ENCODE measurements around the gene MTM1.

The MTM1 gene

DNA sequence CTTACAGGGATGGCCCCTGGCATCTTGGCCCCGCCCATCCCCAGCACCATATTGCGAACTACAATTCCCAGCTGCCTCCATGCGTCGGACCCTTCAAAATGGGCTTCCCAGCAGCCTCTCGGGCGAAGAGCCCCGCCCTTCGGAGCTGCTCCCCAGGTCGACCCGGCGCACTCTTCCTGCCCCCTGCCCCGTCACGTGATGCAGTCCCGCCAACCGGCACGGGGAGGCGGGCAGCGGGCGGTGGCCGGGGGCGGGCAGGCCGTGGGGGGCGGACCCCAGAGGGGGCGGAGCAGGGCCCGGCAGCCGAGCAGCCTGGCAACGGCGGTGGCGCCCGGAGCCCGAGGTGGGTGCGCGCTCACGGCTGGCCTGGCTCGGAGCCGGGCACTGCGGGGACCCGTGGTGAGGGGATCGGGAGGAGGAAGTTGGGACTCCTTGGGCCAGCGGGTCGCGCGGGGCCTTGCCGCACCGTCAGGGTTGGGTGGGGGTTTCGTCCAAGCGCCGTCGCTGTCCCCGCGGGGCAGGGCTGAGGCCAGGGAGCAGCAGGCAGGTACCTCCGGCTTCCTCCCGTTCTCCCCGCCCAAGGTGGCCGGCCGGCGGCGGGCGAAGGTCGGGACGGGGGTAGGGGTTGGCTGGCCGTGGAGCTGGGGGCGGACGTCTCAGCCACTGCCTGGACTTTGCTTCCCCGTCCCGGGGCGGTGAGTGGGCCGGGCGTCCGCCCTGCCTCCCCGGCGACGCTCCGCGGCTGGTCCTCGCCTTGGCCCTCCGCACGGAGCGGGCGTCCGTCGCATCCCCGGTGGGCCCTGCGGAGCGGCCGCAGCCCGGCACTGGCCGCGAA lies at the start of gene MTM1:
Gene MTM1, plus strand, starts transcription at position 302 of the 835 bp plus-strand sequence. CDS start 23,994 bp downstream, outside the sequence.
- peak within 1 kb of the TSS; percentile 70 for H3K4me3 ChIP-seq (ENCODE audit: low read length)
- no peak for TF ChIP-seq ZNF274 (IDR thresholded peaks at IDR 0.05; ENCODE audit: low read depth, low read length)

DNA sequence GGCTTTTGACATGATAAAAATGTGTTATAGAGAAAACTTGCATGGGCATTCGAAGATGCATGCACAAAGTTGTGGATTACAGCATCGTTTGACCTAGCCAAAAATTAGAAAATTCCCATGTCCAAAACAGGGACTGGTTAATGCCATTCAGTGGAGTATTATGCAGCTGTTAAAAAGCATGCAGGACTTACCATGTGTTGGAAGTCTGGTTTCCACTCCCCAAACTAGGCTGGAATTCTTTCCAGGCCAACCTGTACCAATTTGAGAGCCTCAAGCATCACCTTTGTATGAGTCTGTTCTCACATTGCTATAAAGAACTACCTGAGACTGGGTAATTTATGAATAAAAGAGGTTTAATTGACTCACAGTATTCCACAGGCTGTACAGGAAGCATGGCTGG lies 45.9 kb upstream of the MTM1 start:
- TF ChIP-seq ZNF274 (IDR thresholded peaks at IDR 0.05; ENCODE audit: low read depth, low read length): no peak
- no peak overlapping the region for H3K4me3 ChIP-seq (ENCODE audit: low read length)

DNA sequence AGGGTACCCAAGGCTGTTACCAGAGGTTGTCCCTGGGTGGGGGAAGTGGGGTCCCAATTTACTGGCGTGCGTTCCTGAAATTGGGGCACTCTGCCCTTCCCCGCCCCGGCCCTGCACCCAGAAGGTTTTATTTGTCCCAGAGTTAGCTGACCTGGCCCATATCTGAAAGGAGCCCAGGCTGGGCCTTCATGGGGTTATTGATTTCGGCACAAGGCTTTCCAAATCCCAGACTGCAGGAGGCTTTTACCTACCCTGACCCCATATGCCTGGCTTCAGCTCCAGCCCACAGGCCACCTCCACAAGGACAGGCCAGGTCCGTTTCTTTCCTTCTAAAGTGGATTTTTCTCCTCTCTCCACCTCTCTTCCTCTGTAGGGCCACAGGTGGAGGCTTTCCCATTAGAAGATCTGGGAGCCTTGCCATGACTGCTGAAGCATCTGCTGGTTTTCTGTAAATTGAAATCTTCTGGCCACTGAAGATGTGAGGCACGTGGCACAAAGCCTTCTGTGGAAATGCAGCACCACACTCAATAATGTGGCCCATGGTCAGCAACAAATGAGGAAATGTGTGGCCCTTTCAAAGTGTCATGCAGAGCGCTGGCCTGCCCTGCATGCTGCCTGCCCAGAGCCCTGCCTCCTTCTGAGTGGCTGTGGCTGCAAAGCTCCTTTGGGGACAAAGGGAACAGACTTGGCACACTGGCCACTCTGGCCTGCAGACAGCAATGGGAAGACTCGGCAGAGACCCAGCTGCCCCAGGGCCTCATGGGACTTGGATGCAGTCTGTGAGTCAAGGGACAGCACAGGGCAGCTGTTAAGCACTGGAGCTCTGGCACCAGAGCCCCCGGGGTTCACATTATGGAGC lies 43.1 kb upstream of the MTM1 start:
- TF ChIP-seq ZNF274 (IDR thresholded peaks at IDR 0.05; ENCODE audit: low read depth, low read length): no peak
- H3K4me3 ChIP-seq (ENCODE audit: low read length): no peak overlapping the region

DNA sequence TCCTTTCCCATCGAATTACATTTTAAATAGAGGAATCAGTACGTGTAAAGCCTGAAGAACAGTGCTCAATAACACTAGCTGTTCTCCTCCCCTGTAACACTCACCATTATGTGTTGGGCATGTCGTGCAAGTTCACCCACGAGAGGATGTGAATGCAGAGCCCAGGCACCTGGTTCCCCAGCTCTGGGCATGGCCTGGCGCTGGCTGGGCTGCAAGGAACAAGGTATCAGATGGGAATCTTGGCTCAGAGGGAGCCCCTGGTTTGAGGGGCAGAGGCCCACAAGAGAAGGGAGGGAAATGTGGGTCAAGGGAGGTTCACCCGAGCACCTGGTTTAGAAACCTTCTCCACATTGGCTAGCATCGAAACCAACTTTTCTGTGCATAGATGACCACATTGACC lies 41.7 kb upstream of the MTM1 start:
- no peak overlapping the region for H3K4me3 ChIP-seq (ENCODE audit: low read length)
- TF ChIP-seq ZNF274 (IDR thresholded peaks at IDR 0.05; ENCODE audit: low read depth, low read length): no peak

DNA sequence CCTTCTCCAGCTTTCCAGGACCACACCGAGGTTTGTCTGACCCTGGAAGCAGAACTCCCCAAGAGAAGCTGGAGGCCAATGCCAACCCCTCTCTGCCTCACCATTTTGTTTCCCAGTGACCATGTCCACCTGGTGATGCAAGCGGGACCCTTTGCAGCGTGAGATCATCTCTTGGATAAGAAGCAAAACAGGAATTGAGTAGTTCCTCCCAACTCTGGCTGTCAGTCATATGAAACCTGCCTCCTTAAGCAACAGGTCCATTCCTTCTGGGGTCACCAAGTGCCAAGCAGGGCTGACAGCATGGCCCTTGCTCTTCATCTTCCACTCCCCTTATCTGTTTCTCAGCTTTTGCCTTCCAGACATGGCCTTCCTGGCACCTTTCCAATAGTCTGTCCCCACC lies 41.3 kb upstream of the MTM1 start:
- no peak overlapping the region for H3K4me3 ChIP-seq (ENCODE audit: low read length)
- no peak for TF ChIP-seq ZNF274 (IDR thresholded peaks at IDR 0.05; ENCODE audit: low read depth, low read length)

DNA sequence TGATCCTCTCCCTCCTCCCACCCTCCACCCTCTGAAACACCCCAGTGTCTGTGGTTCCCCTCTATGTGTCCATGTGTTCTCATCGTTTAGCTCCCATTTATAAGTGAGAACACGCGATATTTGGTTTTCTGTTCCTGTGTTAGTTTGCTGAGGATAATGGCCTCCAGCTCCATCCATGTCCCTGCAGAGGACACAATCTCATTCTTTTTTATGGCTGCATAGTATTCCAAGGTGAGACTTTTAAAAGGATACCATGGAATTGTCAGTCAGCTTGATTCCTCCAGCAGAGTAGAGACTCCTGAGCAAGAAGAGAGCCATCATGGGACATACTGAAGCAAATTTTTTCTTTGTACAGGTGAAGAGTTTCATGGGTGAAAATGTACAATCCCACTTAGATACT lies 38.8 kb upstream of the MTM1 start:
- no peak for TF ChIP-seq ZNF274 (IDR thresholded peaks at IDR 0.05; ENCODE audit: low read depth, low read length)

DNA sequence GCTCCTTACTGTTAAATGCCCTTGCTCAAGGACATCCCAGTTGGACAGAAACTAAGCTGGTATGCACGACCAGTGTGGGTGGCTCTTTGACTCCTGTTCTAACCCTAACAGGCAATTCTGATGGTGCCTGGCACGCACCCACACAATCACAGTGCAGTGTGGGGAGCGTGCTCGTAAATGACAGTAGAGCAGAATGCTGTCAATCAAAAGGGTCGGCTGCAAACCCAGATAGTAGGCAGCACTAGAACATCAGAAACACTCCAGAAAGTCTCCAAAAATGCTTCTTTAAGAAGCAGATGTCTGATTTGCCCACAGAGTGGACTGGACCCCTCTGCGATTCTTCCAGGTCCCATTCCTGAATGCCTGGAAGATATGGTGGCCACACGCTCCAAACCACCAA lies 37.6 kb upstream of the MTM1 start:
- H3K4me3 ChIP-seq (ENCODE audit: low read length): no peak overlapping the region
- TF ChIP-seq ZNF274 (IDR thresholded peaks at IDR 0.05; ENCODE audit: low read depth, low read length): no peak

More for the DNA sequence above, 38.8 kb upstream of the MTM1 start:
- no peak overlapping the region for H3K4me3 ChIP-seq (ENCODE audit: low read length)

DNA sequence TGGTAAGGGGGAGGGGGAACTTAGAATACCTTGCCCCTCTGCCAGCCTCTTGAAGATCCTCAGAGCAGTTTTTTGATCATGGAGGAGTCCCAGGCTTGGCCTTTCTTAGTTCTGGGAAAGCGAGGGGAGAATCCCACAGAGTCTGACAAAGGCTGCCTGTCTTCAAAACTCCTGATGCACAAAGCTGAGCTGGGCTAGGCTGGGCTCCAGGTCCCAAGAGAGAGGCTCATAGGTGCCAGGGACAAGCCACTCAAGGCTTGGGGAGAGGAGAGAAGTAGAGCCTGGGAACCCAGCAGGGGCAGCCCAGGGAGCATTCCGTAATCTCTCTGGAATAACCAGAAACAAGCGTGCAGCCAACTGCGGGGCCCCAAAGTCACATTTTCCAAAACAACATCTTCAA lies 37.0 kb upstream of the MTM1 start:
- no peak for TF ChIP-seq ZNF274 (IDR thresholded peaks at IDR 0.05; ENCODE audit: low read depth, low read length)
- no peak overlapping the region for H3K4me3 ChIP-seq (ENCODE audit: low read length)

DNA sequence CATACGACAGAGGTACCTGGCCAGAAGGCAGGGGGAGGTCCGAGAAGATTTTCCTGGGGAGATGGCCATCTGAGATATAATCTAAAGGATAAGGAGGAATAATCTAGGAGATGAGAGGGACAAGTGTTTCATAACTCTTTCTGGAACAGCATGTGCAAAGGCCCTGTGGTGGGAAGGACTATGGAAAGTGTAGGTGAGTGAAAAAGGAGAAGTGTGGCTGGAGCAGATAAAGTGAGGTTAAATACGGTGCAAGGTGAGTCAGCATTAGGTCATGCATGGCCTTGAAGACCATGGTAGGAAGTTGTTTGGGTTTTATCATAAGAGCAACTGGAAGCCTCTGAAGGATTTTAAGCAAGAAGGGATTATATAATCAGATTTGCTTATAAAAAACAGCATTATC lies 34.6 kb upstream of the MTM1 start:
- no peak overlapping the region for H3K4me3 ChIP-seq (ENCODE audit: low read length)
- TF ChIP-seq ZNF274 (IDR thresholded peaks at IDR 0.05; ENCODE audit: low read depth, low read length): no peak

DNA sequence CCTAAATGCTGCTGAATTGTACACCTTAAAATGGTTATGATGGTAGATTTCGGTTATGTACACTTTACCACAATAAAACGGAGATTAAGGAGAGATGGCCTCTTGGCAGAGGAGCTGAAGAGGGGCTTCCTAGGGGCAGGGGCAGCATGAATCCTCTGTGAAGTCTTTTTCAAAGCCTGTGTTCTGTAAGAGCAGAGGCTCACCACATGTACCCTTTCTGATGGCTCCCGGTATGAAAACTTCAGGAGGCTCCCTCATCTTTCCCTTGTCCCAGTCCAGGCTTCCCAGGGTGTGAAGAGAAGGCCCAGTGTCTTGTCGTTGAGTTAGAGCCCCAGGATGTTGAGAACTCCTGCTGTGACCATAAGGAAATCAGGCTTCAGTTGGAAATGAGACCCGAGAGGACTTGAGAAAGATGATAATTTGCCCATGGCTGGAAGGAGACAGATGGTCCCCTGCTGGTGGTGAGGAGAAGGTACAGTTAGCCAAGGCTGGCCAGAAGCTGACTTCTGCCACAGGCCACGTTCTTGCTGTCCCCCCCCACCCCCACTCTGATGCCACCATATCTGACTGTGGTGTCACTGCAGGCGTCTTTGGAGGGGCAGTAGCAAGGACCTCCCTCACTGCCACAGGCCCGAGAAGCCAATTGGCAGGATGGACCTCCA lies 31.8 kb upstream of the MTM1 start:
- peak; percentile 77 for TF ChIP-seq ZNF274 (IDR thresholded peaks at IDR 0.05; ENCODE audit: low read depth, low read length)
- no peak overlapping the region for H3K4me3 ChIP-seq (ENCODE audit: low read length)

DNA sequence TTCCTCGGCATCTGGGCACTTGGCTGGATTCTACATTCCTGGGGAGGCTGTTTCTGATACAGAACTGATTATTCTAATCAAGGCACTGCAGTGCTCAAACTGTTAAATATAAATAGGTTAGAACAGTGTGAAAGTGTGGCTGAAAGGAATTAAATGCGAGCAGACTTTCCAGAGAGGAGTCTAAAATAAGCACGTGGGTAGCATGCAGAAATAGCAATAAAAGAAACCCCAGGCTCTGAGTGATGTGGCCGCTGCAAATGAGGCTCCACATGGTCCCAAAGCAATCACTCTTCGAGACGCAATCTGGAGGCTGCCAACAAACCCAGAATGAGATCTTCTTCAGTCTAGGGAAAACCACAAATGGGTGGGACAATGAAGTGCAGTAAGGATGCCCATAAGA lies 30.6 kb upstream of the MTM1 start:
- no peak for TF ChIP-seq ZNF274 (IDR thresholded peaks at IDR 0.05; ENCODE audit: low read depth, low read length)
- no peak overlapping the region for H3K4me3 ChIP-seq (ENCODE audit: low read length)

DNA sequence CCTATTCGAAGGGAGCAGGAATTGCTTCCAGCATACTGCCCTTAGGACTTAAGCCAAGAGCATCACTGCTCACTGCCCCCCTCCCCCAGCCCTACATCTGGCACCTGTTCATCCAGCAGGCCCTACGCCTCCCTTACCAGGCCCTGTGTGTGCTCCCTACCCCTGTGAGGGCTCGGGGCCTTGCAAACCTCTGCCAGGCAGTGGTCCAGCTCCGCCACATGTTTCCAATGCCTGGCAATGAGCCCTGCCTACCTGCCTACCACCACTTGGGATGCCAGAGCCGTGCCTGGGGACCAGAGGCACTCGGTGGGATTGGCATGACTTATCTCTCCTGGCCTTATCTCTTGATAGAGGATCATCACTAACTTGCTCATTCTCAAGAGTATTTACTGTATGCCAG lies 27.5 kb upstream of the MTM1 start:
- TF ChIP-seq ZNF274 (IDR thresholded peaks at IDR 0.05; ENCODE audit: low read depth, low read length): no peak
- no peak overlapping the region for H3K4me3 ChIP-seq (ENCODE audit: low read length)

DNA sequence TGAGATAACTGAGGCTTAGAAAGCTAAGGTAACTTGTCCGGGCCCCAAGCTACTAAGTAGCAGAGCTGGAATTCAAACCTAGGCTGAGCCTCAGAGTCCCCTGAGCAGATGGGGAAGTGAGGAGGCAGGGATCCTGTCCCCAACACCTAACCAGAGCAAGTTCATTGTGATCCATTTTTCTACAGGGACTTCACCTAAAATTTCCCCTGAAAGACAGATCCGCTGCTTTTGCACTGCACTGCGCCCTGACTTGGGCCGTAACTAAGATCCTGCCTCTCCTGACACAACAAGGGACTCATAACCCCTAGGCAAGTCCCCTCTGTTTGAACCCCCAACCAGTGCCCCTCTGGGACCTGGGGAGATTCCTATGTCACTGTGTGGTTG lies 25.6 kb upstream of the MTM1 start:
- H3K4me3 ChIP-seq (ENCODE audit: low read length): no peak overlapping the region
- no peak for TF ChIP-seq ZNF274 (IDR thresholded peaks at IDR 0.05; ENCODE audit: low read depth, low read length)
